B cell (primary cell): ENCODE results near the gene RBM19. TPM values are rescaled to one million over a fixed set of nuclear protein-coding genes. Genes with fewer than 3 reads are reported as not detected.

Experiments used
- ATAC-seq: fragments of 200-7000 bp; cut with Tn5 transposase; one replicate; pipeline ENCODE4 v1.10.0; 2021; ENCODE audit warnings: low read depth, mild to moderate bottlenecking, moderate number of reproducible peaks, moderate library complexity
- CTCF ChIA-PET: fragments of 350-600 bp; sonication (Branson Sonifier 250); formaldehyde crosslinking; loops from one replicate; lab custom pipeline; 2021; ENCODE audit warnings: antibody characterized with exemption, inconsistent platforms; lab: Charles Lee
- POLR2A ChIA-PET: fragments of 350-600 bp; sonication (Branson Sonifier 250); formaldehyde crosslinking; loops from one replicate; lab custom pipeline; 2021; ENCODE audit warnings: antibody characterized with exemption; lab: Charles Lee
- DNase-seq: peaks from one replicate; pipeline ENCODE4 v3.0.0; 2013
- H2AFZ ChIP-seq: 2 replicates; pipeline ENCODE4 v1.6.1; 2012; ENCODE audit warnings: mild to moderate bottlenecking, low read depth, low read length; ENCODE audit not compliant: insufficient read depth, poor library complexity, severe bottlenecking
- H3K27ac ChIP-seq, 2 donors: 1 replicate in 1 of 2; 2 replicates in 1 of 2; pipeline ENCODE4 v1.5.1; 2012 to 2013; ENCODE audit warnings: low read length in 2 of 2, mild to moderate bottlenecking in 2 of 2, moderate library complexity in 1 of 2
- H3K27me3 ChIP-seq, 4 experiments: fragments of 200-600 bp in 1 of 4; sonication (generic) in 1 of 4; replicated peaks in 1 of 4; 1 replicate in 2 of 4; 2 replicates in 2 of 4; pipeline versions ENCODE4 v1.6.1 to v1.7.0; 2013 to 2016; ENCODE audit warnings: low read length in 3 of 4, mild to moderate bottlenecking in 2 of 4, mixed read lengths in 1 of 4, moderate library complexity in 1 of 4; ENCODE audit not compliant: insufficient read depth in 4 of 4, control insufficient read depth in 3 of 4; ENCODE audit errors: control extremely low read depth in 1 of 4
- H3K36me3 ChIP-seq, 2 experiments: replicated peaks in 1 of 2; 1 replicate in 1 of 2; 2 replicates in 1 of 2; pipeline versions ENCODE4 v1.6.1 to v1.7.1; 2013; ENCODE audit warnings: low read length in 1 of 2; ENCODE audit not compliant: insufficient read depth in 2 of 2, control insufficient read depth in 1 of 2; ENCODE audit errors: control extremely low read depth in 1 of 2, extremely low read depth in 1 of 2
- H3K4me1 ChIP-seq, 2 donors: fragments of 200-600 bp in 1 of 2; sonication (generic) in 1 of 2; 1 replicate in 1 of 2; 2 replicates in 1 of 2; pipeline versions ENCODE4 v1.5.1 to v1.6.1; 2013 to 2017; ENCODE audit warnings: low read length in 2 of 2; ENCODE audit not compliant: control insufficient read depth in 2 of 2, insufficient read depth in 2 of 2
- H3K4me2 ChIP-seq: replicated peaks from 2 replicates; pipeline ENCODE3; 2012; ENCODE audit warnings: mild to moderate bottlenecking, low read depth, low read length; ENCODE audit not compliant: poor library complexity, severe bottlenecking
- H3K4me3 ChIP-seq, 5 experiments: fragments of 200-600 bp in 1 of 5; sonication (generic) in 1 of 5; 1 replicate in 3 of 5; 2 replicates in 2 of 5; pipeline versions ENCODE4 v1.5.1 to v1.7.0; 2011 to 2016; ENCODE audit warnings: low read length in 4 of 5, mild to moderate bottlenecking in 4 of 5, low read depth in 2 of 5, control low read depth in 1 of 5, moderate library complexity in 1 of 5; ENCODE audit not compliant: insufficient read depth in 1 of 5; ENCODE audit errors: control extremely low read depth in 1 of 5, extremely low read depth in 1 of 5
- H3K79me2 ChIP-seq: fragments of 200-600 bp; sonication (generic); one replicate; pipeline ENCODE4 v1.6.0; 2016; ENCODE audit warnings: low read length; ENCODE audit not compliant: control insufficient read depth, insufficient read depth
- H3K9ac ChIP-seq: fragments of 200-600 bp; sonication (generic); 2 replicates; pipeline ENCODE4 v1.6.1; 2017; ENCODE audit warnings: mild to moderate bottlenecking, low read length, moderate library complexity
- H3K9me3 ChIP-seq, 3 donors: one replicate each; pipeline versions ENCODE4 v1.6.1 to v1.7.1; 2013; ENCODE audit warnings: low read length in 2 of 3; ENCODE audit not compliant: control insufficient read depth in 2 of 3, insufficient read depth in 1 of 3; ENCODE audit errors: control extremely low read depth in 1 of 3
- H4K20me1 ChIP-seq: 2 replicates; pipeline ENCODE4 v1.6.0; 2012; ENCODE audit warnings: mild to moderate bottlenecking, low read length; ENCODE audit not compliant: insufficient read depth, control insufficient read depth, poor library complexity, severe bottlenecking
- H3K27ac Mint-ChIP-seq: one replicate; pipeline ENCODE4 v1.8.0; 2021; ENCODE audit warnings: mixed read lengths
- H3K27me3 Mint-ChIP-seq: one replicate; pipeline ENCODE4 v1.8.0; 2021; ENCODE audit warnings: mixed read lengths
- H3K4me1 Mint-ChIP-seq: one replicate; pipeline ENCODE4 v1.8.0; 2021; ENCODE audit warnings: mixed read lengths
- H3K4me3 Mint-ChIP-seq: one replicate; pipeline ENCODE4 v1.8.0; 2021; ENCODE audit warnings: mixed read lengths
- H3K9me3 Mint-ChIP-seq: one replicate; pipeline ENCODE4 v1.8.0; 2022; ENCODE audit warnings: mixed read lengths; ENCODE audit not compliant: insufficient read depth
- EZH2 ChIP-seq: IDR thresholded peaks from 2 replicates; pipeline ENCODE4 v1.6.1; 2012; ENCODE audit warnings: borderline replicate concordance, low read depth, mild to moderate bottlenecking, moderate library complexity, low read length; ENCODE audit not compliant: insufficient read depth, poor library complexity, severe bottlenecking
- WGBS: methylation state at CpG from one replicate; pipeline ENCODE4 v1.1.5; 2013; ENCODE audit warnings: missing lambda C conversion rate; ENCODE audit not compliant: insufficient coverage; 5-methylcytosine and 5-hydroxymethylcytosine counted together
- intact Hi-C: fragments of 100-400 bp; cut with micrococcal nuclease; formaldehyde crosslinking; loops from one replicate; pipeline ENCODE4 v1.10.0; 2022
- polyA plus RNA-seq: library from polyadenylated mRNA; depleted of rRNA; stranded (reverse); fragments of >200 nt; gene quantifications from 2 replicates; pipeline ENCODE4 v1.2.3, GENCODE V29; 2012
- total RNA-seq, 2 donors: library from RNA; stranded (reverse); fragments of 120-200 nt in 1 of 2; gene quantifications; 1 replicate in 1 of 2; 2 replicates in 1 of 2; pipeline versions ENCODE4 v1.2.3 to v1.2.4, GENCODE V29; 2013 to 2022
- TF ChIP-seq, protein P1 (sequence below): fragments of 200-600 bp; IDR thresholded peaks from one replicate; pipeline ENCODE4 v1.8.0; 2022; ENCODE audit warnings: antibody characterized with exemption, mild to moderate bottlenecking

Gene RBM19
- total and polyA plus RNA-seq, 2 donors (not counting 1 experiment from before 2014, with no cell fraction given), result 43.1 to 90.0 TPM

DNA sequence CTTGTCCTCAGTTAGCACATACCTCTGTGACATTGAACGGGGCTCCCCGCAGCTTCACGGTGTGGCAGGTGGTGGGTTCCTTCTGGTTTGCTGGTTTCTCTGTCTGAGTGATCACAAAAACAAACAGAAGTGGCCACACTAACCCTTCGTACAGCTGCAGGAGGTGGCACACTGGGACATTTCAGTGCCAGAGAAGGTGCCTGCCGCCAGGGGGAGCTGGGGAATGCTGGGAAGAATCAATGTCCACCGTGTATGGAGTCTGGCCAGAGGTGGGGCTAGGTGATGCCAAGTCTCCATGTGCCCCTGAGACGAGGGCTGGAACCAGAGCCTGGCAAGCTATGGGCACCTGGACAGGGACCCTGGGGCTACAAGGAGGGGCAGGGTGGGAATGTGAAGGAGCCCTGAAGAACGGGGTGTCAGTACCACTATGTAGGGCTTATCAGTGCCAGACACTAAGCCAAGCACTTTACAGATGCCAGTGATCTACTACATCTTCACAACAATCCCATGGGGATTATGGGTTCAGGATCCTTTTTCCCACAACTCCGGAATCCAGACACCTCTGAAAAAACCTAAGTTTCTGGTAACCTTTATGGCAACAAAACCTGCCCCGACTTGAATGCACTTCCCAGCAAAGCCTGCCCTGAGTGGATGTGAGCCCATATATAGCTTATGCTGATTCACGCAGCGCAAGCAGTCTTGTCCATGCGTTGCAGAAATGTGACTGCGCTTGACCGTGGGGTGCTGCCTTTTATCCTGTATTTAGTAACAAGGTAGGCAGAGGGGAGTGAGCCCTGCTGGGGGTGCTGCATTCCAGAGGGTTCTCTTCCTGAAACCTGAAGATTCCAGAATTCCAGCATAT is 10.8 kb downstream of the RBM19 start:
- Histone ChIP-seq H3K4me3 (no peak overlapping the region), H3K9ac (no peak overlapping the region), H4K20me1 (no peaks in the 10 kb centered on the region), H2AFZ (no peak overlapping the region), H3K27ac (no peak overlapping the region), H3K79me2 (no peaks in the 10 kb centered on the region), H3K4me1 (no peaks in the 10 kb centered on the region), H3K27me3 (no peaks in the 10 kb centered on the region), H3K9me3 (no peaks in the 10 kb centered on the region), H3K36me3 (peaks cover 3 to 86% of the 10 kb centered on the region in 2 experiments), H3K4me2 (no peak overlapping the region)
- TF ChIP-seq EZH2, result no peak
- TF ChIP-seq, protein P1, sequence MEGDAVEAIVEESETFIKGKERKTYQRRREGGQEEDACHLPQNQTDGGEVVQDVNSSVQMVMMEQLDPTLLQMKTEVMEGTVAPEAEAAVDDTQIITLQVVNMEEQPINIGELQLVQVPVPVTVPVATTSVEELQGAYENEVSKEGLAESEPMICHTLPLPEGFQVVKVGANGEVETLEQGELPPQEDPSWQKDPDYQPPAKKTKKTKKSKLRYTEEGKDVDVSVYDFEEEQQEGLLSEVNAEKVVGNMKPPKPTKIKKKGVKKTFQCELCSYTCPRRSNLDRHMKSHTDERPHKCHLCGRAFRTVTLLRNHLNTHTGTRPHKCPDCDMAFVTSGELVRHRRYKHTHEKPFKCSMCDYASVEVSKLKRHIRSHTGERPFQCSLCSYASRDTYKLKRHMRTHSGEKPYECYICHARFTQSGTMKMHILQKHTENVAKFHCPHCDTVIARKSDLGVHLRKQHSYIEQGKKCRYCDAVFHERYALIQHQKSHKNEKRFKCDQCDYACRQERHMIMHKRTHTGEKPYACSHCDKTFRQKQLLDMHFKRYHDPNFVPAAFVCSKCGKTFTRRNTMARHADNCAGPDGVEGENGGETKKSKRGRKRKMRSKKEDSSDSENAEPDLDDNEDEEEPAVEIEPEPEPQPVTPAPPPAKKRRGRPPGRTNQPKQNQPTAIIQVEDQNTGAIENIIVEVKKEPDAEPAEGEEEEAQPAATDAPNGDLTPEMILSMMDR, result no peak
- intact Hi-C loops, result no loop called here
- H3K27ac Mint-ChIP-seq, result no peak overlapping the region
- ATAC-seq (no peak), DNase-seq (no peak)
- 88% methylated on average over 13 of the region's 15 CpGs for WGBS
- no peaks in the 10 kb centered on the region for H3K4me1 Mint-ChIP-seq
- no peak overlapping the region for H3K4me3 Mint-ChIP-seq
- H3K9me3 Mint-ChIP-seq, result no peaks in the 10 kb centered on the region
- POLR2A ChIA-PET, result no interaction called here
- CTCF ChIA-PET, result interaction anchor here (0.7 kb wide), 1 partner anchor 11 kb away, joined by 3 read pairs; no protein-coding TSS in a partner anchor
- no peaks in the 10 kb centered on the region for H3K27me3 Mint-ChIP-seq

DNA sequence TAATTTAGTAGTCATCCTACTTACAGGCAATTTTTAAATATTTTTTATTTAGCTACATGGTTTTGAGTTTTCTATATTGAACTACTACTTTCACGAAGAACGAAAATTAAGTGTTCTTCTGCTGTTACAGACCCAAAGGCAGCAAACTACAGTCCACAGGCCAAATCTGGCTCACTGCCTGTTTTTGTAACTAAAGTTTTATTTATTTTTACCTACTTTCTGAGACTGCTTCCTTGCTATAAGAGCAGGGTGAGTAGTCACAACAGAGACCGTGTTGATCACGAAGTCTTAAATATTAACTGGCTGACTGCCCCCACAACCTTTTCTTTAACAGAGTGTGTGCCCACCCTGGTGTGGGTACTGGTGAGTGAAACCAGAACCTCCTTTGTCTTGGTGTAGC is 11.6 kb downstream of the RBM19 start:
- Histone ChIP-seq H3K9me3 (no peaks in the 10 kb centered on the region), H3K36me3 (peaks cover 3 to 86% of the 10 kb centered on the region in 2 experiments), H3K27ac (no peak overlapping the region), H2AFZ (no peak overlapping the region), H3K4me2 (no peak overlapping the region), H3K27me3 (no peaks in the 10 kb centered on the region), H3K9ac (no peak overlapping the region), H3K4me1 (no peaks in the 10 kb centered on the region), H3K79me2 (no peaks in the 10 kb centered on the region), H3K4me3 (no peak overlapping the region), H4K20me1 (no peaks in the 10 kb centered on the region)
- intact Hi-C loops, result no loop called here
- ATAC-seq (no peak), DNase-seq (no peak)
- no peaks in the 10 kb centered on the region for H3K4me1 Mint-ChIP-seq
- no peak overlapping the region for H3K27ac Mint-ChIP-seq
- TF ChIP-seq, protein P1, result no peak
- TF ChIP-seq EZH2, result no peak
- no peaks in the 10 kb centered on the region for H3K27me3 Mint-ChIP-seq
- H3K9me3 Mint-ChIP-seq, result no peaks in the 10 kb centered on the region
- ChIA-PET CTCF (no interaction called here), POLR2A (no interaction called here)
- 100% methylated on average over 2 of the region's 4 CpGs for WGBS
- no peak overlapping the region for H3K4me3 Mint-ChIP-seq
